Smooth muscle cell (in vitro differentiated cells): ENCODE measurements around the gene MAP7. TPM values are rescaled to one million over a fixed set of nuclear protein-coding genes. Genes with fewer than 3 reads are reported as not detected.
A peak's percentile ranks its signal among the peaks of the same experiment; 100 is the strongest.

Source experiments
- DNase-seq: peaks from one replicate; lab custom pipeline; 2025; ENCODE audit not compliant: unreplicated experiment; lab: John Stamatoyannopoulos, UW
- H2AFZ ChIP-seq: fragments of 200-600 bp; sonication (generic); 2 replicates; pipeline ENCODE4 v1.6.0; 2016; ENCODE audit warnings: antibody characterized with exemption, low read depth, mild to moderate bottlenecking
- H3F3A ChIP-seq: fragments of 200-600 bp; sonication (generic); 2 replicates; pipeline ENCODE4 v1.6.0; 2017; ENCODE audit warnings: antibody characterized with exemption, low read depth
- H3K27ac ChIP-seq: fragments of 200-600 bp; sonication (generic); 2 replicates; pipeline ENCODE4 v1.5.1; 2016; ENCODE audit warnings: low read depth, mild to moderate bottlenecking
- H3K27me3 ChIP-seq: fragments of 200-600 bp; sonication (generic); 2 replicates; pipeline ENCODE4 v1.6.1; 2016; ENCODE audit warnings: low read depth, mild to moderate bottlenecking
- H3K36me3 ChIP-seq: fragments of 200-600 bp; sonication (generic); 2 replicates; pipeline ENCODE4 v1.5.1; 2016; ENCODE audit warnings: low read depth
- H3K4me1 ChIP-seq: fragments of 200-600 bp; sonication (generic); 2 replicates; pipeline ENCODE4 v1.5.1; 2016; ENCODE audit warnings: low read depth
- H3K4me2 ChIP-seq: fragments of 200-600 bp; sonication (generic); 2 replicates; pipeline ENCODE4 v1.6.0; 2016; ENCODE audit warnings: mild to moderate bottlenecking
- H3K4me3 ChIP-seq: fragments of 200-600 bp; sonication (generic); 2 replicates; pipeline ENCODE4 v1.5.1; 2016; ENCODE audit warnings: mild to moderate bottlenecking
- H3K79me2 ChIP-seq: fragments of 200-600 bp; sonication (generic); 2 replicates; pipeline ENCODE4 v1.6.0; 2016; ENCODE audit warnings: low read depth, mild to moderate bottlenecking
- H3K9ac ChIP-seq: fragments of 200-600 bp; sonication (generic); 2 replicates; pipeline ENCODE4 v1.6.0; 2016; ENCODE audit warnings: low read depth
- H3K9me3 ChIP-seq: fragments of 200-600 bp; sonication (generic); replicated peaks from 2 replicates; pipeline ENCODE4 v1.5.1; 2016; ENCODE audit warnings: low read depth
- H4K20me1 ChIP-seq: fragments of 200-600 bp; sonication (generic); 2 replicates; pipeline ENCODE4 v1.6.0; 2016; ENCODE audit warnings: low read depth
- WGBS: methylation state at CpG from one replicate; pipeline ENCODE4 v1.1.7; 2016; ENCODE audit warnings: low lambda C conversion rate; 5-methylcytosine and 5-hydroxymethylcytosine counted together
- polyA plus RNA-seq: library from polyadenylated mRNA; unstranded; fragments of >200 nt; fragmentation: Nextera tagmentation; extraction: Ambion mirVana; gene quantifications from 2 replicates; pipeline ENCODE4 v1.2.1, GENCODE V29; 2016
- total RNA-seq: library from RNA; depleted of rRNA; stranded (reverse); fragments of >200 nt; gene quantifications from 2 replicates; pipeline ENCODE4 v1.2.3, GENCODE V29; 2014
- TF ChIP-seq, protein P1 (sequence below): fragments of 200-600 bp; sonication (generic); IDR thresholded peaks from 2 replicates; pipeline ENCODE4 v1.5.1; 2017; ENCODE audit warnings: borderline replicate concordance, mild to moderate bottlenecking, antibody characterized with exemption; ENCODE audit not compliant: insufficient read depth, poor library complexity, severe bottlenecking

Gene MAP7
- total and polyA plus RNA-seq, 2 experiments from 2014 or later, result 1.6 to 8.2 TPM

DNA sequence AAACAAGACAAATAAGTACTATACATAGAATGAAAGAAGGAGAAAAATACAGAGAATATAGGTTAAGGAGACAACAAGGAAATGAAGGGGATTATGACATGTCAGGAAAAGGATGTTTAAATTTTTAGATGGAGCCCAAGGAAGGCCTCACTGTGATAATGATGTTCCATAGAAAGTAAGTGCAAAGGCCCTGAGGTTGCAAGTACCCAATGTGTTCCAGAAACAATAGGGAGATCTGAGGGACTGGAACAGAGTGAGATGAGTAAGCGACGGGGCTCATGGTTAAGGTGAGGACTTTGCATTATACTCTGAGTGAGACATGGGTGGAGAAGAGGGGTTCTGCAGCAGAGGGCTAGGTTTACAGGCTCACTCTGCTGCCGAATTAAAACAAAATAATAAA, 137.8 kb downstream of the MAP7 start:
- Histone ChIP-seq H3K4me1 (no peaks in the 10 kb centered on the region), H3K9me3 (no peaks in the 10 kb centered on the region), H3K27ac (no peak overlapping the region), H3K36me3 (no peaks in the 10 kb centered on the region), H3K4me2 (no peak overlapping the region), H3K9ac (no peak overlapping the region), H3F3A (no peaks in the 10 kb centered on the region), H4K20me1 (no peaks in the 10 kb centered on the region), H3K79me2 (no peaks in the 10 kb centered on the region), H3K4me3 (no peak overlapping the region), H2AFZ (no peak overlapping the region), H3K27me3 (no peaks in the 10 kb centered on the region)
- 97% methylated on average over 3 of the region's 3 CpGs for WGBS
- DNase-seq, result no peak
- TF ChIP-seq, protein P1, sequence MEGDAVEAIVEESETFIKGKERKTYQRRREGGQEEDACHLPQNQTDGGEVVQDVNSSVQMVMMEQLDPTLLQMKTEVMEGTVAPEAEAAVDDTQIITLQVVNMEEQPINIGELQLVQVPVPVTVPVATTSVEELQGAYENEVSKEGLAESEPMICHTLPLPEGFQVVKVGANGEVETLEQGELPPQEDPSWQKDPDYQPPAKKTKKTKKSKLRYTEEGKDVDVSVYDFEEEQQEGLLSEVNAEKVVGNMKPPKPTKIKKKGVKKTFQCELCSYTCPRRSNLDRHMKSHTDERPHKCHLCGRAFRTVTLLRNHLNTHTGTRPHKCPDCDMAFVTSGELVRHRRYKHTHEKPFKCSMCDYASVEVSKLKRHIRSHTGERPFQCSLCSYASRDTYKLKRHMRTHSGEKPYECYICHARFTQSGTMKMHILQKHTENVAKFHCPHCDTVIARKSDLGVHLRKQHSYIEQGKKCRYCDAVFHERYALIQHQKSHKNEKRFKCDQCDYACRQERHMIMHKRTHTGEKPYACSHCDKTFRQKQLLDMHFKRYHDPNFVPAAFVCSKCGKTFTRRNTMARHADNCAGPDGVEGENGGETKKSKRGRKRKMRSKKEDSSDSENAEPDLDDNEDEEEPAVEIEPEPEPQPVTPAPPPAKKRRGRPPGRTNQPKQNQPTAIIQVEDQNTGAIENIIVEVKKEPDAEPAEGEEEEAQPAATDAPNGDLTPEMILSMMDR, result no peak

DNA sequence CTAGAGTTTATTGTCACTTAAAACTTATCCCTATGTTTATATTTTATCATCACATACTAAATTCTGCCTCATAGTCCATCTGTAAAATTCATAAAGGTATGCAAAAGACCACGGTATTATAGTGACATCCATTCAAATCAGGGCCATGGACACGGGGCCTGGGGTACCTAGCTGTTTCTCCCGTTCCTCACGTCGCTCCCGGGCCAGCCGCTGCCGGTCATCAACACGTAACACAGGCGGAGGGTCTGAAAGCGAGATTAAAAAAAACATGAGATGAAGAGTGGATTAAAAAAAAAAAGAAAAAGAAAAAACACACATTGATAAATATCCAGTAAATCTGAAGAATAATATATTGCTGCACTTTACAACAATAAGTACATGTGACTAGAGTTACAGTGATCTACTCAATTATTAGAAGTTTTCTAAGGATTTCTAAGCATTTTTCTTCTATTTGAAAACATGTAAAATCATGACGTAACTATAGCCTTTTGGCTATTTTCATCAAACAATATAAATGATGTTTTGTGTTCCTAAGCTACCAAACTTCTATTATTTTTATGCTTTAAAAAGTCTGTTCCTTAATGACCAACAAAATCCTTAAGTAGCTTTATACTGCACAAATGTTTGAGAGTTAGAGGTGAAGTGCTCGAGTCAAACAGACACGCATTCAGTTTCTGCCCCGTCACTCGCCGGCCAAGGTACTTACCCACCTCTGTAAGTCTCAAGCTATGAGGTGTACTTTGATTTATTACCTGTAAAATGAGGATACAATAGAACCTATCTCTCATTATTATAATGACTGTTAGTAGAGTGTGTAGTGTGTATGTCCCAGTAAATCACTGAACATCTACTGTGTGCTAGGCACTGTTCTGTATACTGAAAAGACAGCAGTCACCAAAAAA, 138.5 kb downstream of the MAP7 start:
- H3K4me3 ChIP-seq, result no peak overlapping the region
- no peak overlapping the region for H2AFZ ChIP-seq
- H4K20me1 ChIP-seq, result no peaks in the 10 kb centered on the region
- no peaks in the 10 kb centered on the region for H3F3A ChIP-seq
- no peaks in the 10 kb centered on the region for H3K36me3 ChIP-seq
- H3K9ac ChIP-seq, result no peak overlapping the region
- H3K9me3 ChIP-seq, result no peaks in the 10 kb centered on the region
- no peak overlapping the region for H3K27ac ChIP-seq
- no peaks in the 10 kb centered on the region for H3K4me1 ChIP-seq
- TF ChIP-seq, protein P1, result no peak
- H3K27me3 ChIP-seq, result no peaks in the 10 kb centered on the region
- 95% methylated on average over 17 of the region's 17 CpGs for WGBS
- no peak for DNase-seq
- no peak overlapping the region for H3K4me2 ChIP-seq
- H3K79me2 ChIP-seq, result no peaks in the 10 kb centered on the region

DNA sequence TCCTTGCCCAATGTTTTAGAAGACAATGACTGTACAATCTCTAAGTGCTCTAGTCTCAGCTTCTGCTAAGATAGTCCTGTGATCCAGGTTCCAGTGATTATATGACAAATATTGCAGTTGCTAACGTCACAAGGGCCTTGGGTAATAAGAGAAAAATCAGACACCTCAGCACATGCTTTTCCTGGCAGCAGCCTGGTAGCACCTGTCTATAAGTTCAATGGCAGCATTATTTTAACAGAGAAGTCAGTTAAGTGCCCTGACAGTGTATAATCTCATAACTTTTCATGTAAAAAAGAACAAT, 139.2 kb downstream of the MAP7 start:
- H4K20me1 ChIP-seq, result no peaks in the 10 kb centered on the region
- H3K79me2 ChIP-seq, result no peaks in the 10 kb centered on the region
- no peaks in the 10 kb centered on the region for H3K4me1 ChIP-seq
- TF ChIP-seq, protein P1, result no peak
- DNase-seq, result no peak
- no peak overlapping the region for H2AFZ ChIP-seq
- H3F3A ChIP-seq, result no peaks in the 10 kb centered on the region
- H3K9me3 ChIP-seq, result no peaks in the 10 kb centered on the region
- no peak overlapping the region for H3K4me3 ChIP-seq
- H3K36me3 ChIP-seq, result no peaks in the 10 kb centered on the region
- H3K4me2 ChIP-seq, result no peak overlapping the region
- peak overlapping the region; percentile 66 for H3K27ac ChIP-seq
- WGBS, result 85% methylated on average over 1 of the region's 1 CpG
- H3K27me3 ChIP-seq, result no peaks in the 10 kb centered on the region
- H3K9ac ChIP-seq, result no peak overlapping the region
